Activated CD8-positive, alpha-beta memory T cell treated with anti-CD3 and anti-CD28 coated beads, Interleukin-2, amount 50 U/mL, for 24 hours (primary cell): ENCODE results near the gene KLK11.

Experiments
- DNase-seq: peaks from one replicate; pipeline ENCODE4 v3.0.0-alpha.2; 2020; ENCODE audit errors: extremely low read depth

Gene KLK11

GRCh38 chr19:51026554-51026831 is at the start of gene KLK11:
Gene KLK11 (minus strand): TSS chr19:51026616. CDS start chr19:51025631, 985 bp downstream.
- DNase-seq = no peak

- DNase-seq = no peak
These were observed 49.6 kb upstream of the KLK11 start for GRCh38 chr19:51075998-51076397.

GRCh38 chr19:51071095-51071405 is 44.6 kb upstream of the KLK11 start:
- DNase-seq = no peak

GRCh38 chr19:51070334-51071094 is 44.1 kb upstream of the KLK11 start:
- no peak for DNase-seq

- DNase-seq = no peak
These were observed 40.2 kb upstream of the KLK11 start for GRCh38 chr19:51066393-51067186.

- no peak for DNase-seq
These were observed 39.0 kb upstream of the KLK11 start for GRCh38 chr19:51065221-51065960.

GRCh38 chr19:51064534-51065220 is 38.3 kb upstream of the KLK11 start, which contains the start of gene KLK13:
Gene KLK13 (minus strand): TSS chr19:51065092. CDS start chr19:51065067, 25 bp downstream.
- DNase-seq = no peak

- no peak for DNase-seq
These were observed 37.2 kb upstream of the KLK11 start for GRCh38 chr19:51063664-51064063.

- no peak for DNase-seq
These were observed 34.6 kb upstream of the KLK11 start for GRCh38 chr19:51060973-51061372.

GRCh38 chr19:51060336-51060735 is 33.9 kb upstream of the KLK11 start:
- DNase-seq = no peak

- DNase-seq = no peak
These were observed 33.3 kb upstream of the KLK11 start for GRCh38 chr19:51059715-51060114.

- no peak for DNase-seq
These were observed 29.4 kb upstream of the KLK11 start for GRCh38 chr19:51055866-51056265.

GRCh38 chr19:51047031-51047335 is 20.6 kb upstream of the KLK11 start:
- no peak for DNase-seq

- no peak for DNase-seq
These were observed 17.9 kb upstream of the KLK11 start for GRCh38 chr19:51044327-51044726.

GRCh38 chr19:51043497-51043896 is 17.1 kb upstream of the KLK11 start:
- no peak for DNase-seq

- DNase-seq = no peak
These were observed 13.7 kb upstream of the KLK11 start for GRCh38 chr19:51040151-51040550.

- no peak for DNase-seq
These were observed 10.1 kb upstream of the KLK11 start for GRCh38 chr19:51036519-51036918.

GRCh38 chr19:51034704-51035103 is 8.3 kb upstream of the KLK11 start, which contains the start of gene KLK12:
Gene KLK12 (minus strand): TSS chr19:51035002. CDS start chr19:51034621, 381 bp downstream.
- DNase-seq = no peak

- no peak for DNase-seq
These were observed 5.4 kb upstream of the KLK11 start for GRCh38 chr19:51031880-51032225.

- DNase-seq = no peak
These were observed 4.9 kb upstream of the KLK11 start for GRCh38 chr19:51031220-51031879.

GRCh38 chr19:51030631-51031030 is 4.2 kb upstream of the KLK11 start:
- DNase-seq = no peak

GRCh38 chr19:51029718-51030117 is 3.3 kb upstream of the KLK11 start:
- DNase-seq = no peak
